CD4-positive, alpha-beta T cell treated with Interleukin-21 for 1 hour (primary cell): Measurements from ENCODE around the gene DGKB.

Source experiments
- DNase-seq: peaks from one replicate; pipeline ENCODE4 v3.0.0-alpha.2; 2020

The DGKB gene

GRCh38 chr7:14817829-14818614, 84.5 kb downstream of the DGKB start:
- no peak for DNase-seq

GRCh38 chr7:14807507-14807906, 95.0 kb downstream of the DGKB start:
- DNase-seq, result no peak

- no peak for DNase-seq
Measured at GRCh38 chr7:14806891-14807290, 95.7 kb downstream of the DGKB start.

- no peak for DNase-seq
Measured at GRCh38 chr7:14805105-14805719, 97.3 kb downstream of the DGKB start.

DNA sequence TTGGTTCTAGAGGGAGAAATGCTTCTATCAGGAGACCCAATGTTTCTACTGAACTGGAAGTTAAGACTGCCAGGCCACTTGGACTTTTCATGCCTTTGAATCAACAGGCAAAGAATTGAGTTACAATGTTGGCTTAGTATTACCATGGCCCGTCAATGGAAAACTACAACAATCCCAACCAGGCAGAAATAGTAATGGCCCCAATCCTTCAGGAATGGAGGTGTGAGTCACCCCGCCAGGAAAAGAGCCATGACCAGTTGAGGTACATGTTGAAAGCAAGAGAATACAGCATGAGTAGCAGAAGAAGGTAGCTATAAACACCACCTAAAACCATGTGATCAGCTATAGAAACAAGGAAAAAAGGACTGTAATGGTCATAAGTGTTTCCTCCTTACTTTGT, 101.9 kb downstream of the DGKB start:
- no peak for DNase-seq

- no peak for DNase-seq
Measured at GRCh38 chr7:14793151-14793550, 109.4 kb downstream of the DGKB start.

GRCh38 chr7:14787551-14787950, 115.0 kb downstream of the DGKB start:
- no peak for DNase-seq

- DNase-seq, result no peak
Measured at GRCh38 chr7:14786314-14786895, 116.1 kb downstream of the DGKB start.

DNA sequence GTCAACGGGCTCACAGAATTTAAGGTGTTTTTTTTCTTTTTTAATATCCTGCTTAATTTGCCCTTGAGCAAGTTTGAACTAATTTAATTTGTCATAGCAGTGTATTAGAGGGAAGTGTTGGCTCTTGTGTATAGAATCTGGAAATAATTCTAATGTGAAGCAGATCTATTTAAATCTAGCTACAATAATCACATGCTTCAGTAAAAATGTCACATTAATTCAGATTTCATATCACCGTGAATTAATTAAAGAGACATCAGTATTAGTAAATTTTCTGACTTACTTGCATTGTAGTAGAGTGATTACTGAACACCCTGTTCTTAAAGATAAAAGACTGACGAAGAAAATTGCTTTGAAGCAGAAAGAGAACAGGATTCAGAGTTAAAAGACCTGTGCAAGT, 124.7 kb downstream of the DGKB start:
- DNase-seq, result no peak

DNA sequence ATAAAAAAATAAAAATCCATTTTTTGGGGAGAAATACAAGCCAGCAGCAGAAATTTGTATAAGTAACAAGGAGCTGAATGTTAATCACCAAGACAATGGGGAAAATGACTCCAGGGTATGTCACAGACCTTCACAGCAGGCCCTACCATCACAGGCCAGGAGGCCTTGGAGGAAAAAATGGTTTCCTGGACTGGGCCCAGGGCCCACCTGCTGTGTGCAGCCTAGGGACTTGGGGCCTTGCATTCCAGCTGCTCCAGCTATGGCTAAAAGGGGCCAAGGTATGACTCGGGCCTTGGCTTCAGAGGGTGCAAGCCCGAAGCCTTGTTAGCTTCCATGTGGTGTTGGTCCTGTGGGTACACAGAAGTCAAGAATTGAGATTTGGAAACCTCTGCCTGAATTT, 126.3 kb downstream of the DGKB start:
- no peak for DNase-seq

DNA sequence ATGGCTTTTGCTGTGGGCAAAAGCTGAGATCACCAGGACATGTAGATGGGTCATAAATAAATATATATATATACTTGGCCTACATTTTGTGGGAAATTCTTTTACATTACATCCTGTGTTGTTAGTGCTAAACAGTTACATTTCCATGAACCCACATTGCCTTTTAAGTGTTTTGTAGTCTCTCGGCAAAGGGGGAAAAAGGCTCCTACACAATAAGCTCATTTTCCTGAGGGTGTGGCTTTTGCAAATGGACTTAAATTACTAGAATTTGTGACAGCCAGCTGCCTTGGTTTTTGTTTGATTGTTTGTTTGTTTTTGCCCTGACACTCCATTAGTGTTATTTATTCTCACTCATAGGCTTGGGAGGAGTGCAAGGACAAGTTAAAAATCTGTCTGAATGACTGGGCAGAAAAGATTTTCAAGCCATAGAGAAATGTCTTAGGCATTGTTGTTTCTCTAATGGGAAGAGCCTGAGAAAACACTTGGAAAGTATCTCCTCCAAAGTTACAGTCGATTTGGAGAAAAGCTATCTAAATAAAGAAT, 128.8 kb downstream of the DGKB start:
- no peak for DNase-seq

- no peak for DNase-seq
Measured at GRCh38 chr7:14770614-14771013, 131.9 kb downstream of the DGKB start.

GRCh38 chr7:14769261-14769660, 133.3 kb downstream of the DGKB start:
- no peak for DNase-seq

DNA sequence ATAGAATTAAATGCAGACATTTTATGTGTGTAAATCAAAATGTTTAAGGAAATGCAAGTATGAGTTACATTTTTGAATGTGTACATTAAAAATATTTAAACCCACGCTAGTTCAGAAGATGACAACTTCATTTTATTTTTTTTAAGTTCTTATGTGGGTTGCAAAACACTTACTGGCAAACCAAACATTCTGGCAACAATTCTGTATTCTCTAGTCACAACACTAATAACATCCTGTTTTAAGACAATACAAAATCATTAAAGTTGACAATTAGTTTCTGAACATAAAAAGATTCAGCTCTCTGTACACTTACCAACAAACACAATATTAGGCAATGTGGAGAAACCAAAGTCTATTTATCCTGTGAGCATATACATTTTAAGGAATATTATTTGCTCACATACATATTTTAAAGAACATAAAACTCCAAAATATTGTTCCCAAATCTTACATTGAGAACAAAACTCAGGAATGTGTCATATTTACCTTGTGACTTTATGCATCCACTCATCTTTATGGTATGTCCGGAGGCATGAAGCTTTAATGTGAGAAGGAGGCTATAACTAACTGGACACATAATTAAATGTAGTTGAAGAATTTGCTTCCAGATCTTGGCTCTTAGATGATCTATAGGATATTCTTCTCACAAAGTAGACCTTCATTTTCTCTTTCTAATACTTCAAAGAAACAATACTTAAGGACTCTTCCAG, 134.7 kb downstream of the DGKB start:
- no peak for DNase-seq

DNA sequence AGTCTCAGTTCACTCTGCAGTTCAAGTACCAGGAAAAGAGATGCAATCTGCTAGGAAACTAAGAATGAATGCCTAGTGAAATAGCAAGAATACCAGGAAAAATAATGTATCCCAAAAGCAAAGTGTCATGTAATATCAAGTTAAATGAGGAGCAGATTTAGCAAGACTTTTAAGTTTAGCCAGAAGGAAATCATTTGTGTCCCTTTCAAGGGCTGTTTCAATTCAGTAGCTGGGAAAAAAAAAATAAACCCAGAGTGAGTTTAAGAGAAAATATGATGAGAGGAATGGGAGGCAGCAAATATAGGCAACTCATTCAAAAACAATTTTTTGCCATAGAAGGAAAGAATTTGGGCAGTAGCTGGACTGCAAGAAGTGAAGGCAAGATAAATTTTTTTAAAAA, 135.8 kb downstream of the DGKB start:
- DNase-seq, result no peak

DNA sequence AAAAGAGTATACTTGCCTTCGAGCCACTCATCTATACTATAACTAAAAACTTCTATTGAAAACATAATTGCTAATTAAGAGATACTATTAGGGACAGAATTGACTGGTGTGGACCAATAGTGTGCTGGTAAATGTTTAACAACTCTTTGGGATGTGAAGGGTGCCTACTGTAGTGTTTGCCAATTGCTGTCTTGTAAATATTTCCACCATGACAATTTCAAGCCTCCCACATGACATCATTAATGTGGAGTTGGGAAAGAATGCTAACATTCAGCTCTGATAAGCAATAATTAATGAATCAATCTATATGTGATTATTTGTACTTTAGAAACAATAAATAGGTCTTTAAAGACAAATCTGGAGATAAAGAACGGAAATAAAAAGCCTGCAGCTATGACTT, 136.8 kb downstream of the DGKB start:
- DNase-seq, result no peak

- DNase-seq, result no peak
Measured at GRCh38 chr7:14762561-14762960, 140.0 kb downstream of the DGKB start.

DNA sequence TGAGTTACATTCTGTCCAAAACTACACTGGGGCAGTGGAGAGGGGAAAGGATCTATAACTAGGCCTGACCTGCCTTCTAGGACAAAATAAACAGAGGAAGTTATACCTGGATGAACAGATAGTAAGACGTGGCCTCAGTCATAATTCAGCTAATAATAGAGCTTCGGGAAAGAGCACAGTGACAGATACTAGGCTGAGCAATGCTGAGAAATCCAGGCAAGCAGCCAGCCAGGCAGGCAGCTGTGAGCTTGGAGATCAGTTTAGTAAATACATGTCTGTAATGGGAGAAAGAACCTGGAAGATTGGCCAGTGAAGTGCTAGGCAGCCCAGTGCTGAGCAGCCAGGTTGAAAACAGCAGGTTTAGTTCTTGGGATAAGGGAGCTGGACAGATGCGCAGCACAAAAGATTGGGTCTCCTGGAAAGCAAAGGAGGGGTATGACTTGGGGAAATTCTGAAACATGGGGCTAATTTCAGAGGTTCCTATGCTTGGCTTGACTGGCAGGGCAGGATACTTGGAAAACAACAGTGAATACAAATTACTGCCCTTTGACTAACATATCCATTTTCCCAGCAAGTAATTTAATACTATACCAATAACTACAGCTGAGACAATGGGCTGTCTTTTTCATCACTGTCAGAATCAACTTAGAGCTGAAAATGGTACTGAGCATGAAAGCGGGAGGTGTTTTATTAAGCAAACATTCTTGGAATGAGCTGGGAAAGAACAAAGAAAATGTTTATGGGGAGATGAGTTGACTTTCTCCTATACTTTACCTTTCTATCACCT, 140.8 kb downstream of the DGKB start:
- no peak for DNase-seq

DNA sequence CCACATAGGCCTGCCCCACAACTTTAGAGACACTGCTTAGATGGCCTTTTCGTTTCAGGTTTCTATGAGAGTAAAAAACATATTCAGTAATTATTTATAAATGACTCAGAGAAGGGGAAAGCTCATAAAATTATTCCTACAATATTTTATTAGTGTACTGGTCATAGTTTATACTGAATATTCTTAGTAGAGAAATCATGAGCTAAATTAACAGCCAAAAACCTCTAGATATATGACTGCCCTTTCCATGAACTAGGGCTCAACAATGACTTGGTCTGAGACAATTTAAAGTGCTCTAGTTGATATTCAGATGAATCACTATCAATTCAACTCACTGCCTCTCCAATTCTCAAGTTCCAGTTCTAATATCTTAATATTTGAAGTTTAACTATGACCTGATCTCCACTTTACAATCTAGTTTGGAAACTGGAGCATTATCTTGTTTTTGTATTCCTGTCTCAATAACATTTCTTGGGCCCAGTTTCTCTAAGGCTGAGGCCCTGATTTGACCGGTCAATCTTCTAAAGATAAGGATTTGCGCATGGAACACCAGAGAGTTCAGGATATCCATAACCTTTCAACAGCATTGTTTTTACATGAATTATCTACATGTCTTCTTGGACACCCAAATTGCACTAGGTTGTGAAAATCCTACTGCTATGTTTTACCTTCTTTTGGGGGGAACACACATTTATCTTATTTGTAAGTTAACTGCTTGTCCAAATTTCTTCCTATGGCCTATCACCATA, 141.6 kb downstream of the DGKB start:
- no peak for DNase-seq

DNA sequence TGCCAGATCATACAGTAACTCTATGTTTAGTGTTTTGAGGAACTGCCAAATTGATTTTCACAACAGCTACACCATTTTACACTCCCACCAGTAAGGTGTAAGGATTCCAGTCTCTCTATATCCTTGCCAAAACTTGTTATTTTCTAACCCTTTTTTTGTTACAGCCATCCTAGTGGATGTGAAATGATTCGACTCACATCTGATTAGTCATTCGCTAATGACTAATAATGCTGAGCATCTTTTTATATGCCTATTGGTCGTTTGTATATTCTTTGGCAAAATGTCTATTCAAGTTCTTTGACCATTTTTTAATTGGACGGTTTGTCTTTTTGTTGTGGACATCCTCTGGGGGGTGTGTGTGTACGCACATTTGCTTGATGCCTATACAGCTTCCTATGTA, 142.8 kb downstream of the DGKB start:
- no peak for DNase-seq

DNA sequence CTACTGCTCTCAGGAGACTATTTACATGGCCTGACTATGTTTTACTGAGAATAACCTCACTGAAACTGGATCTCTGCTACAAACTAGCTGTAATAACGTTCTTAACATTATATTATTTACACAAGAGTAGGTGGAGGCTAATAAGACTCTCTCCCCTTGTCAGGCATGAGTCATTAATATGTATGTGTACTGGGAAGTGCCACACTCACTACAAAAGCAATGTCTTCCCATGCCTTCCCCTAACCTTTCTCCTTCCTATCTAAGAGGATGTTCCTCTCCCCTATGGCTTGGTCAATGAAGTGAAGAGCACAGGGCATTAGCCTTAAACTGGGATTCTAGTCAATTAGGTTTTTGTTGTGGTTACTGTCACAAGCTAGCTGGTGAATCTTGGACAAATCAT, 147.9 kb downstream of the DGKB start:
- DNase-seq, result no peak

DNA sequence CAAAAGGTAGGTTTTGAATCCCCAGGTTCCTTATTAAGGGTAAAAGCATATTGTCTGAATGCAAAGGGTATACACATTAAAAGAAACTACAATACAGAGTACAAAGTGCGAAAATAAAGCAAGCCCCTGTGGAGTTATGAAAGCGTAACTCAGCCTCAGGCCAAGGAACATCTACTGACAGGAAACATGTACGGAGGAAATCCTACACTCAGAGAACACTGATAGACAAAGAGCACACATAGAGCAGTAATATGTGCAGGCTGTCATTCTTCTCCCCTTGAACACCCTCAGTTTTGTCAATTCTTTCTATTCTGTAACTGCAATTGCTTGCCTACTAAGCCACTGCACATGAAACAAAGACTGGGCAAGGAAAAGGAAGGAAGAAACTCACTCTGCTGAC, 150.2 kb downstream of the DGKB start:
- no peak for DNase-seq
